ENCODE measurements around the gene IL10RA. TPM values are rescaled to one million over a fixed set of nuclear protein-coding genes. Genes with fewer than 3 reads are reported as not detected.

Gene IL10RA
- total RNA-seq, 1 donor from 2014 or later = not detected

DNA sequence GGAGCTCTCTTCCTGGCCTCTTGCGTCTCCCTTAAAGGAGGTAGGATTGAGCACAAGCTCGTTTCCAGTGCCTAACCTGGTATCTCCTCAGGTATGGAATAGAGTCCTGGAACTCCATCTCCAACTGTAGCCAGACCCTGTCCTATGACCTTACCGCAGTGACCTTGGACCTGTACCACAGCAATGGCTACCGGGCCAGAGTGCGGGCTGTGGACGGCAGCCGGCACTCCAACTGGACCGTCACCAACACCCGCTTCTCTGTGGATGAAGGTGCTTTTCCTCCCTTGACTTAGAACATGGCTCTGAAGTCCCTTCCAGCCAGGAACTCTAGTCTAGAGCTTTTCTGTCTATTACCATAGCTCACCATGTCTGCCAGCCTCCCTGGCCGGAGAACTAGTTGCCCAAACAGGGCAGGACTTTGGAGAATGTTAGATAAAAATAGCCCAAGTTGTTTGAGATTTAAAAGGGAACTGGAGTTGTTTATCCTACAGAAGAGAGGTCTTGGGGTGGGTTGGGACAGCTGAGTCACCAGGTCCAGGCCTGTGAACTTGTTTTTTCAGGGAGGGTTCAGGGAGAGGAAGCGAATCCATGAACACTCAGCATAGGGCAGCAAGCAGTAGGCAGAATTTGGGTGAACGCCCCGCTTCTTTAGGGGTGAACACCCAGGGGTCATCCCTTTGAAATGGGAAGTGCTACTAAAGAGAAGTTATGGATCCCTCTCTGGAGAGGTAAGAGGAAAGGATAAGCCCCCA lies 3.3 kb downstream of the IL10RA start:
- DNase-seq (ENCODE audit: low read depth) = no peak
- no peaks in the 10 kb centered on the region for H3K36me3 ChIP-seq (ENCODE audit: control insufficient read depth, insufficient read depth, low read length)
- H3K4me3 ChIP-seq (ENCODE audit: low read depth, low read length) = no peak overlapping the region
- FAIRE-seq = no peak
- H3K27me3 ChIP-seq (ENCODE audit: control insufficient read depth, insufficient read depth, low read length) = peaks cover 8% of the 10 kb centered on the region
- no peak for TF ChIP-seq CTCF (IDR thresholded peaks at IDR 0.05; ENCODE audit: insufficient read depth, low read length, severe bottlenecking)

GRCh38 chr11:117992136-117992535 lies 5.9 kb downstream of the IL10RA start:
- peaks cover 7% of the 10 kb centered on the region for H3K27me3 ChIP-seq (ENCODE audit: control insufficient read depth, insufficient read depth, low read length)
- no peak for FAIRE-seq
- no peaks in the 10 kb centered on the region for H3K36me3 ChIP-seq (ENCODE audit: control insufficient read depth, insufficient read depth, low read length)
- no peak overlapping the region for H3K4me3 ChIP-seq (ENCODE audit: low read depth, low read length)
- DNase-seq (ENCODE audit: low read depth) = no peak
- no peak for TF ChIP-seq CTCF (IDR thresholded peaks at IDR 0.05; ENCODE audit: insufficient read depth, low read length, severe bottlenecking)

DNA sequence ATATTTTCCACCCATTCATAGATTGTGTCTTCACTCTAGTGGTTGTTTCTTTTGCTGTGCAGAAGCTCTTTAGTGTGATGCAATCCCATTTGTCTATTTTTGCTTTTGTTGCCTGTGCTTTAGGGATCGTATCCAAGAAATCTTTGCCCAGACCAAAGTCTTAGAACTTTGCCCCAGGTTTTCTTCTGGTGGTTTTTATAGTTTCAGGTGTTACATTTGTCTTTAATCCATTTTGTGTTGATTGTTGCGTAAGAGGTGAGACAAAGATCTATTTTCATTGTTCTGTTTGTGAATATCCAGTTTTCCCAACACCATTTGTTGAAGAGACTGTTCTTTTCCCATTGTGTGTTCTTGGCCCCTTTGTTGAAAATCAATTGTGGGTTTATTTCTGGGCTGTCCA lies 6.4 kb downstream of the IL10RA start:
- FAIRE-seq (no peak), DNase-seq (ENCODE audit: low read depth) (no peak)
- no peak for TF ChIP-seq CTCF (IDR thresholded peaks at IDR 0.05; ENCODE audit: insufficient read depth, low read length, severe bottlenecking)
- peaks cover 3% of the 10 kb centered on the region for H3K27me3 ChIP-seq (ENCODE audit: control insufficient read depth, insufficient read depth, low read length)
- no peaks in the 10 kb centered on the region for H3K36me3 ChIP-seq (ENCODE audit: control insufficient read depth, insufficient read depth, low read length)
- no peak overlapping the region for H3K4me3 ChIP-seq (ENCODE audit: low read depth, low read length)

DNA sequence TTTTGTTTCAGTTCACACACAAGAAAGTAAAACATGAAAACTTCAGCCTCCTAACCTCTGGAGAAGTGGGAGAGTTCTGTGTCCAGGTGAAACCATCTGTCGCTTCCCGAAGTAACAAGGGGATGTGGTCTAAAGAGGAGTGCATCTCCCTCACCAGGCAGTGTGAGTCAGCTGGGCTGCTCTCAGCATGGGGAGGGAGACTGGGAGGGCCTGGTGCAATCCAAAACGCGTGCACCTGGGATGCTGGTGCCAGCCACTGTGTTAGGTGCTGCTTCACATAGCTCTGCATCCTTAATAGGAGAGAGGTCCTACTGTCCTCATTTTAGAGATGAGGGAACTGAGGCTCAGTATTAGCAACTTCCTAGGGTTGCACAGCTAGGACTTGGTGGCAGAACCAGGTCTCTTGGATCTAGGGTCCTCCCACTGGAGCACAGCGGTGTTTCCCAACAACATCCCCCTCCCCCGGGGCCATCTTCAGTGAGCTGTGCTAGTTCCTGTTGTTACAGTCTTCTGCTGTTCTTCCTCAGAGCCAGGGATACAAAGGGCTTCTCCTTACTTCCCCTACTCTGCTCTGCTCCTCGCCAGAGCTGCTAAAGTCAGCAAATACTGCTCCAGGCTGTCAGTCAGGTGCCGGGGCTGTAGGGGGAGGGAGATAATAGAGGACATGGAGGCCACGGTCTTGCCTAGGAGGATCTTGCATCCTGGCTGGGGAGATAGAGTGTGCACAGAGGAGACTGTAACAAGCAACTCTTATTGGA lies 8.0 kb downstream of the IL10RA start:
- Histone ChIP-seq H3K27me3 (ENCODE audit: control insufficient read depth, insufficient read depth, low read length) (peaks cover 2% of the 10 kb centered on the region), H3K4me3 (ENCODE audit: low read depth, low read length) (no peak overlapping the region), H3K36me3 (ENCODE audit: control insufficient read depth, insufficient read depth, low read length) (no peaks in the 10 kb centered on the region)
- DNase-seq (ENCODE audit: low read depth) = no peak
- FAIRE-seq = no peak
- no peak for TF ChIP-seq CTCF (IDR thresholded peaks at IDR 0.05; ENCODE audit: insufficient read depth, low read length, severe bottlenecking)

- no peak overlapping the region for H3K4me3 ChIP-seq (ENCODE audit: low read depth, low read length)
- TF ChIP-seq CTCF (IDR thresholded peaks at IDR 0.05; ENCODE audit: insufficient read depth, low read length, severe bottlenecking) = no peak
- DNase-seq (ENCODE audit: low read depth) = no peak
- no peaks in the 10 kb centered on the region for H3K36me3 ChIP-seq (ENCODE audit: control insufficient read depth, insufficient read depth, low read length)
- FAIRE-seq = no peak
- peaks cover 2% of the 10 kb centered on the region for H3K27me3 ChIP-seq (ENCODE audit: control insufficient read depth, insufficient read depth, low read length)
Measured at GRCh38 chr11:117995472-117995871, 9.3 kb downstream of the IL10RA start.

All from bronchial epithelial cell (primary cell).